AG09309 (cell line): ENCODE results near the gene PNRC2.

ENCODE experiments used
- DNase-seq: peaks from one replicate; pipeline ENCODE4 v3.0.0-alpha.2; 2010; ENCODE audit warnings: low read depth
- H3K4me3 ChIP-seq: 2 replicates; pipeline ENCODE4 v1.5.1; 2011; ENCODE audit warnings: mild to moderate bottlenecking, low read depth, low read length, moderate library complexity; ENCODE audit not compliant: control insufficient read depth
- CTCF ChIP-seq: IDR thresholded peaks from 2 replicates; pipeline ENCODE4 v1.5.1; 2011; ENCODE audit warnings: mild to moderate bottlenecking, low read depth, low read length, inconsistent platforms; ENCODE audit not compliant: insufficient read depth, control insufficient read depth; ENCODE audit errors: missing control alignments

Gene PNRC2

GRCh38 chr1:23995431-23995837 is 35.8 kb downstream of the PNRC2 start:
- TF ChIP-seq CTCF: no peak
- no peak overlapping the region for H3K4me3 ChIP-seq
- DNase-seq: no peak

- H3K4me3 ChIP-seq: no peak overlapping the region
- DNase-seq: no peak
- no peak for TF ChIP-seq CTCF
Measured at GRCh38 chr1:23996700-23997229, 37.1 kb downstream of the PNRC2 start.

GRCh38 chr1:23997812-23998211 is 38.2 kb downstream of the PNRC2 start:
- no peak for DNase-seq
- TF ChIP-seq CTCF: no peak
- no peak overlapping the region for H3K4me3 ChIP-seq

GRCh38 chr1:23999156-23999671 is 39.6 kb downstream of the PNRC2 start:
- H3K4me3 ChIP-seq: no peak overlapping the region
- TF ChIP-seq CTCF: no peak
- no peak for DNase-seq

GRCh38 chr1:24002695-24003094 is 43.1 kb downstream of the PNRC2 start:
- no peak overlapping the region for H3K4me3 ChIP-seq
- no peak for DNase-seq
- TF ChIP-seq CTCF: no peak

GRCh38 chr1:24003331-24003972 is 43.8 kb downstream of the PNRC2 start:
- TF ChIP-seq CTCF: no peak
- DNase-seq: peak; percentile 78
- no peak overlapping the region for H3K4me3 ChIP-seq
